GM12878 (cell line): Measurements from ENCODE around the gene SCAI.

Experiments
- E2F8 ChIP-seq: fragments of 450-650 bp; IDR thresholded peaks from 2 replicates; pipeline ENCODE4 v1.6.1; 2018; ENCODE audit warnings: mild to moderate bottlenecking, low read depth, moderate library complexity; ENCODE audit not compliant: partially characterized antibody
- JUND ChIP-seq: IDR thresholded peaks from 2 replicates; pipeline ENCODE4 v1.6.1; 2012; ENCODE audit warnings: low read depth, mild to moderate bottlenecking, low read length, improper control_type of control experiment, moderate library complexity
- SMC3 ChIP-seq: IDR thresholded peaks from 2 replicates; pipeline ENCODE4 v1.6.1; 2011; ENCODE audit warnings: low read length, improper control_type of control experiment, borderline replicate concordance
- TAF1 ChIP-seq: IDR thresholded peaks from 2 replicates; pipeline ENCODE4 v1.6.1; 2011; ENCODE audit warnings: mild to moderate bottlenecking, low read depth, low read length, borderline replicate concordance
- ZNF24 ChIP-seq: fragments of 450-650 bp; IDR thresholded peaks from 2 replicates; pipeline ENCODE4 v1.6.1; 2017; ENCODE audit warnings: antibody characterized with exemption, mild to moderate bottlenecking
- TF ChIP-seq, protein P1 (sequence below), 3 experiments: IDR thresholded peaks in 2 of 3; conservative IDR thresholded peaks in 1 of 3; 2 replicates each; pipeline ENCODE4 v1.5.1; 2011; ENCODE audit warnings: low read depth in 3 of 3, low read length in 3 of 3, mild to moderate bottlenecking in 3 of 3, control low read depth in 2 of 3, moderate library complexity in 2 of 3, inconsistent platforms in 1 of 3, mixed read lengths in 1 of 3; ENCODE audit not compliant: control insufficient read depth in 2 of 3, insufficient read depth in 1 of 3; ENCODE audit errors: extremely low read depth in 1 of 3
- TF ChIP-seq, protein P2 (sequence below): IDR thresholded peaks from 2 replicates; pipeline ENCODE4 v1.6.1; 2012; ENCODE audit warnings: mild to moderate bottlenecking, low read depth, low read length

DNA sequence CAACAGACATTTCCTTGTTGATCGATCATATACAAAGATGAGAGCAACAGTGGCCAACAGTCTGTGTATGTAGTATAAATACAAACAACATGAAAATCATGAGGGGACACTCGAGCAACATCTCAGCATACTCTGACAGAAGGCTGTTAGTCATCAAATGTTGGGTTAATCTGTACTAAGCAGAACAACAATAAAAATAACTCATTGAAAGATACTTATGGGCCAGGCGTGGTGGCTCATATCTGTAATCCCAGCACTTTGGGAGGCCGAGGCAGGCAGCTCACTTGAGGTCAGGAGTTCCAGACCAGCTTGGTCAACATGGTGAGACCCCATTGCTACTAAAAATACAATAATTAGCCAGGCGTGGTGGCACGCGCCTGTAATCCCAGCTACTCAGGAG is 67.3 kb downstream of the SCAI start:
- TF ChIP-seq E2F8: no peak
- TF ChIP-seq ZNF24: no peak
- TF ChIP-seq, protein P1, sequence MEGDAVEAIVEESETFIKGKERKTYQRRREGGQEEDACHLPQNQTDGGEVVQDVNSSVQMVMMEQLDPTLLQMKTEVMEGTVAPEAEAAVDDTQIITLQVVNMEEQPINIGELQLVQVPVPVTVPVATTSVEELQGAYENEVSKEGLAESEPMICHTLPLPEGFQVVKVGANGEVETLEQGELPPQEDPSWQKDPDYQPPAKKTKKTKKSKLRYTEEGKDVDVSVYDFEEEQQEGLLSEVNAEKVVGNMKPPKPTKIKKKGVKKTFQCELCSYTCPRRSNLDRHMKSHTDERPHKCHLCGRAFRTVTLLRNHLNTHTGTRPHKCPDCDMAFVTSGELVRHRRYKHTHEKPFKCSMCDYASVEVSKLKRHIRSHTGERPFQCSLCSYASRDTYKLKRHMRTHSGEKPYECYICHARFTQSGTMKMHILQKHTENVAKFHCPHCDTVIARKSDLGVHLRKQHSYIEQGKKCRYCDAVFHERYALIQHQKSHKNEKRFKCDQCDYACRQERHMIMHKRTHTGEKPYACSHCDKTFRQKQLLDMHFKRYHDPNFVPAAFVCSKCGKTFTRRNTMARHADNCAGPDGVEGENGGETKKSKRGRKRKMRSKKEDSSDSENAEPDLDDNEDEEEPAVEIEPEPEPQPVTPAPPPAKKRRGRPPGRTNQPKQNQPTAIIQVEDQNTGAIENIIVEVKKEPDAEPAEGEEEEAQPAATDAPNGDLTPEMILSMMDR (IDR thresholded peaks at IDR 0.05 in 2 of 3, conservative IDR thresholded peaks at IDR 0.05 in 1 of 3; ENCODE audit: control insufficient read depth in 2 of 3, extremely low read depth in 1 of 3, insufficient read depth in 1 of 3, low read depth in 3 of 3, low read length in 3 of 3): no peak
- no peak for TF ChIP-seq TAF1
- TF ChIP-seq JUND: no peak
- TF ChIP-seq, protein P2, sequence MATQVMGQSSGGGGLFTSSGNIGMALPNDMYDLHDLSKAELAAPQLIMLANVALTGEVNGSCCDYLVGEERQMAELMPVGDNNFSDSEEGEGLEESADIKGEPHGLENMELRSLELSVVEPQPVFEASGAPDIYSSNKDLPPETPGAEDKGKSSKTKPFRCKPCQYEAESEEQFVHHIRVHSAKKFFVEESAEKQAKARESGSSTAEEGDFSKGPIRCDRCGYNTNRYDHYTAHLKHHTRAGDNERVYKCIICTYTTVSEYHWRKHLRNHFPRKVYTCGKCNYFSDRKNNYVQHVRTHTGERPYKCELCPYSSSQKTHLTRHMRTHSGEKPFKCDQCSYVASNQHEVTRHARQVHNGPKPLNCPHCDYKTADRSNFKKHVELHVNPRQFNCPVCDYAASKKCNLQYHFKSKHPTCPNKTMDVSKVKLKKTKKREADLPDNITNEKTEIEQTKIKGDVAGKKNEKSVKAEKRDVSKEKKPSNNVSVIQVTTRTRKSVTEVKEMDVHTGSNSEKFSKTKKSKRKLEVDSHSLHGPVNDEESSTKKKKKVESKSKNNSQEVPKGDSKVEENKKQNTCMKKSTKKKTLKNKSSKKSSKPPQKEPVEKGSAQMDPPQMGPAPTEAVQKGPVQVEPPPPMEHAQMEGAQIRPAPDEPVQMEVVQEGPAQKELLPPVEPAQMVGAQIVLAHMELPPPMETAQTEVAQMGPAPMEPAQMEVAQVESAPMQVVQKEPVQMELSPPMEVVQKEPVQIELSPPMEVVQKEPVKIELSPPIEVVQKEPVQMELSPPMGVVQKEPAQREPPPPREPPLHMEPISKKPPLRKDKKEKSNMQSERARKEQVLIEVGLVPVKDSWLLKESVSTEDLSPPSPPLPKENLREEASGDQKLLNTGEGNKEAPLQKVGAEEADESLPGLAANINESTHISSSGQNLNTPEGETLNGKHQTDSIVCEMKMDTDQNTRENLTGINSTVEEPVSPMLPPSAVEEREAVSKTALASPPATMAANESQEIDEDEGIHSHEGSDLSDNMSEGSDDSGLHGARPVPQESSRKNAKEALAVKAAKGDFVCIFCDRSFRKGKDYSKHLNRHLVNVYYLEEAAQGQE: no peak
- TF ChIP-seq SMC3: no peak
